NCI-H187 treated with DMSO at 0.1 percent for 48 hours (cell line): ENCODE results near the gene MYEOV.

Experiments used
- DNase-seq: peaks from one replicate; lab custom pipeline; 2025; lab: John Stamatoyannopoulos, UW

MYEOV gene

GRCh38 chr11:69302447-69303020, 8.6 kb downstream of the MYEOV start:
- no peak for DNase-seq

- no peak for DNase-seq
Observed at GRCh38 chr11:69303427-69303826, 9.5 kb downstream of the MYEOV start.

- DNase-seq = no peak
Observed at GRCh38 chr11:69304258-69304657, 10.3 kb downstream of the MYEOV start.

- DNase-seq = no peak
Observed at GRCh38 chr11:69304686-69305085, 10.7 kb downstream of the MYEOV start.

GRCh38 chr11:69305885-69306540, 12.1 kb downstream of the MYEOV start:
- no peak for DNase-seq

GRCh38 chr11:69306821-69307220, 12.9 kb downstream of the MYEOV start:
- DNase-seq = no peak

- DNase-seq = no peak
Observed at GRCh38 chr11:69307421-69307820, 13.5 kb downstream of the MYEOV start.

GRCh38 chr11:69307871-69308431, 14.0 kb downstream of the MYEOV start:
- DNase-seq = no peak

GRCh38 chr11:69308491-69308911, 14.5 kb downstream of the MYEOV start:
- no peak for DNase-seq

GRCh38 chr11:69308936-69309615, 15.1 kb downstream of the MYEOV start:
- DNase-seq = no peak

- DNase-seq = no peak
Observed at GRCh38 chr11:69309631-69310280, 15.8 kb downstream of the MYEOV start.

GRCh38 chr11:69310351-69310750, 16.4 kb downstream of the MYEOV start:
- DNase-seq = no peak

GRCh38 chr11:69310934-69311766, 17.2 kb downstream of the MYEOV start:
- no peak for DNase-seq

- no peak for DNase-seq
Observed at GRCh38 chr11:69311767-69312385, 17.9 kb downstream of the MYEOV start.

GRCh38 chr11:69312453-69313404, 18.8 kb downstream of the MYEOV start:
- DNase-seq = no peak

GRCh38 chr11:69313992-69314391, 20.0 kb downstream of the MYEOV start:
- DNase-seq = no peak

GRCh38 chr11:69314555-69314954, 20.6 kb downstream of the MYEOV start:
- DNase-seq = no peak

GRCh38 chr11:69316956-69317355, 23.0 kb downstream of the MYEOV start:
- DNase-seq = no peak

- no peak for DNase-seq
Observed at GRCh38 chr11:69317401-69318092, 23.6 kb downstream of the MYEOV start.

- DNase-seq = no peak
Observed at GRCh38 chr11:69318093-69318420, 24.1 kb downstream of the MYEOV start.
